CD4-positive, alpha-beta T cell treated with Interleukin-4 for 4 hours (primary cell): ENCODE data around the gene ZNF862.
A peak's percentile ranks its signal among the peaks of the same experiment; 100 is the strongest.

Experiments used
- DNase-seq: peaks from one replicate; pipeline ENCODE4 v3.0.0-alpha.2; 2020

ZNF862 gene

GRCh38 chr7:149838224-149838991 is at the start of gene ZNF862:
Gene ZNF862, plus strand, starts transcription at chr7:149838375. Its CDS starts 237 bp downstream, at chr7:149838612.
- DNase-seq: peak; percentile 97

- no peak for DNase-seq
Observed at GRCh38 chr7:149789101-149789500, 49.1 kb upstream of the ZNF862 start.

- no peak for DNase-seq
Observed at GRCh38 chr7:149790146-149790548, 48.0 kb upstream of the ZNF862 start.

- no peak for DNase-seq
Observed at GRCh38 chr7:149790754-149791360, 47.3 kb upstream of the ZNF862 start.

- no peak for DNase-seq
Observed at GRCh38 chr7:149791411-149792219, 46.6 kb upstream of the ZNF862 start.

- no peak for DNase-seq
Observed at GRCh38 chr7:149792220-149792595, 46.0 kb upstream of the ZNF862 start.

- no peak for DNase-seq
Observed at GRCh38 chr7:149793261-149793660, 44.9 kb upstream of the ZNF862 start.

- DNase-seq: no peak
Observed at GRCh38 chr7:149794661-149795060, 43.5 kb upstream of the ZNF862 start.

GRCh38 chr7:149795126-149795525 is 43.0 kb upstream of the ZNF862 start:
- no peak for DNase-seq

GRCh38 chr7:149796287-149796860 is 41.8 kb upstream of the ZNF862 start:
- no peak for DNase-seq

GRCh38 chr7:149797771-149798170 is 40.4 kb upstream of the ZNF862 start:
- no peak for DNase-seq

GRCh38 chr7:149799397-149800168 is 38.6 kb upstream of the ZNF862 start:
- DNase-seq: peak; percentile 34

- no peak for DNase-seq
Observed at GRCh38 chr7:149800169-149800555, 38.0 kb upstream of the ZNF862 start.

- no peak for DNase-seq
Observed at GRCh38 chr7:149801002-149801566, 37.1 kb upstream of the ZNF862 start.

- no peak for DNase-seq
Observed at GRCh38 chr7:149801816-149802215, 36.4 kb upstream of the ZNF862 start.

- DNase-seq: no peak
Observed at GRCh38 chr7:149802966-149803365, 35.2 kb upstream of the ZNF862 start.

GRCh38 chr7:149803551-149804074 is 34.6 kb upstream of the ZNF862 start:
- no peak for DNase-seq

GRCh38 chr7:149804106-149804505 is 34.1 kb upstream of the ZNF862 start:
- DNase-seq: no peak

GRCh38 chr7:149806726-149807125 is 31.4 kb upstream of the ZNF862 start:
- no peak for DNase-seq

- DNase-seq: no peak
Observed at GRCh38 chr7:149808311-149808710, 29.9 kb upstream of the ZNF862 start.

GRCh38 chr7:149809215-149809614 is 29.0 kb upstream of the ZNF862 start:
- no peak for DNase-seq

- no peak for DNase-seq
Observed at GRCh38 chr7:149811221-149811620, 27.0 kb upstream of the ZNF862 start.
